Progenitor cell of endocrine pancreas (in vitro differentiated cells): ENCODE measurements around the gene SGSM1. TPM values are rescaled to one million over a fixed set of nuclear protein-coding genes. Genes with fewer than 3 reads are reported as not detected.

ENCODE experiments used
- DNase-seq: peaks from one replicate; pipeline ENCODE4 v3.0.0; 2021; ENCODE audit warnings: low spot score; ENCODE audit not compliant: unreplicated experiment
- H3K27ac Mint-ChIP-seq: 2 replicates; pipeline ENCODE4 v1.8.0; 2021; ENCODE audit warnings: mild to moderate bottlenecking, moderate library complexity, mixed read lengths
- H3K27me3 Mint-ChIP-seq: 2 replicates; pipeline ENCODE4 v1.8.0; 2021; ENCODE audit warnings: mixed read lengths
- H3K36me3 Mint-ChIP-seq: 2 replicates; pipeline ENCODE4 v1.8.0; 2022; ENCODE audit warnings: mixed read lengths; ENCODE audit not compliant: insufficient read depth
- H3K4me1 Mint-ChIP-seq: 2 replicates; pipeline ENCODE4 v1.8.0; 2021; ENCODE audit warnings: low read depth, mixed read lengths
- H3K4me3 Mint-ChIP-seq: 2 replicates; pipeline ENCODE4 v1.8.0; 2021; ENCODE audit warnings: low read depth, mild to moderate bottlenecking, moderate library complexity, mixed read lengths
- H3K9me3 Mint-ChIP-seq: 2 replicates; pipeline ENCODE4 v1.8.0; 2021; ENCODE audit warnings: low read depth, mixed read lengths
- total RNA-seq: library from RNA; stranded (reverse); gene quantifications from 2 replicates; pipeline ENCODE4 v1.2.1, GENCODE V29; 2021
- TF ChIP-seq, protein P1 (sequence below): fragments of 200-600 bp; sonication (generic); IDR thresholded peaks from one replicate; pipeline ENCODE4 v1.5.0; 2021; ENCODE audit warnings: antibody characterized with exemption, mild to moderate bottlenecking; ENCODE audit not compliant: unreplicated experiment

SGSM1 gene
- total RNA-seq, 1 donor from 2014 or later: 3.9 TPM

- Mint-ChIP-seq H3K4me1 (peaks cover 8% of the 10 kb centered on the region), H3K36me3 (peaks cover 5% of the 10 kb centered on the region), H3K4me3 (no peak overlapping the region), H3K9me3 (peaks cover 7% of the 10 kb centered on the region), H3K27ac (no peak overlapping the region), H3K27me3 (peaks cover 16% of the 10 kb centered on the region)
- TF ChIP-seq, protein P1, sequence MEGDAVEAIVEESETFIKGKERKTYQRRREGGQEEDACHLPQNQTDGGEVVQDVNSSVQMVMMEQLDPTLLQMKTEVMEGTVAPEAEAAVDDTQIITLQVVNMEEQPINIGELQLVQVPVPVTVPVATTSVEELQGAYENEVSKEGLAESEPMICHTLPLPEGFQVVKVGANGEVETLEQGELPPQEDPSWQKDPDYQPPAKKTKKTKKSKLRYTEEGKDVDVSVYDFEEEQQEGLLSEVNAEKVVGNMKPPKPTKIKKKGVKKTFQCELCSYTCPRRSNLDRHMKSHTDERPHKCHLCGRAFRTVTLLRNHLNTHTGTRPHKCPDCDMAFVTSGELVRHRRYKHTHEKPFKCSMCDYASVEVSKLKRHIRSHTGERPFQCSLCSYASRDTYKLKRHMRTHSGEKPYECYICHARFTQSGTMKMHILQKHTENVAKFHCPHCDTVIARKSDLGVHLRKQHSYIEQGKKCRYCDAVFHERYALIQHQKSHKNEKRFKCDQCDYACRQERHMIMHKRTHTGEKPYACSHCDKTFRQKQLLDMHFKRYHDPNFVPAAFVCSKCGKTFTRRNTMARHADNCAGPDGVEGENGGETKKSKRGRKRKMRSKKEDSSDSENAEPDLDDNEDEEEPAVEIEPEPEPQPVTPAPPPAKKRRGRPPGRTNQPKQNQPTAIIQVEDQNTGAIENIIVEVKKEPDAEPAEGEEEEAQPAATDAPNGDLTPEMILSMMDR: no peak
- no peak for DNase-seq
These were observed 8.1 kb downstream of the SGSM1 start for GRCh38 chr22:24813861-24814770.

DNA sequence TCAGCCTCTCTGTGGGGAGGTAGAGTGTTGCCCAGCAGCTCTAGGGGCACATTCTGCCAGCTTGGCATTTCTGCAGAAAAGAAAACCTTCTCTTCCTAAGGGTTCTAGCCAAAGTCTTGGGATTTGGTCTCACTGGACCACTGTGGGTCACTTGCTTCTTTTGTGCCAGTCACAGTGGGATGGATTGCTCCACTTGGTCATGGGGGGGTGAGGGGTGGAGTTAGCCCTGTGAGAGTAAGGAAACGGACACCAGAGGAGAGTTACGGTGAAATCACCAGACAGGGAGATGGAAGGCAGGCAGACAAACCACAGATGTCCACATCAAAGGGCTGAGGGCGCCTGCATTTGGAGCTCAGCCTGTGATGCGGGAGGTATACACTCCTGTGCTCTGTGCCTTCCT lies 10.8 kb downstream of the SGSM1 start:
- Mint-ChIP-seq H3K36me3 (peaks cover 5% of the 10 kb centered on the region), H3K27me3 (peaks cover 10% of the 10 kb centered on the region), H3K4me3 (no peak overlapping the region), H3K4me1 (peaks cover 7% of the 10 kb centered on the region), H3K27ac (no peak overlapping the region), H3K9me3 (peaks cover 7% of the 10 kb centered on the region)
- TF ChIP-seq, protein P1: no peak
- DNase-seq: no peak

GRCh38 chr22:24819487-24819886 lies 13.5 kb downstream of the SGSM1 start:
- H3K36me3 Mint-ChIP-seq: peaks cover 5% of the 10 kb centered on the region
- H3K27me3 Mint-ChIP-seq: peaks cover 18% of the 10 kb centered on the region
- peaks cover 7% of the 10 kb centered on the region for H3K4me1 Mint-ChIP-seq
- TF ChIP-seq, protein P1: no peak
- DNase-seq: no peak
- no peak overlapping the region for H3K27ac Mint-ChIP-seq
- H3K4me3 Mint-ChIP-seq: no peak overlapping the region
- H3K9me3 Mint-ChIP-seq: peaks cover 7% of the 10 kb centered on the region

DNA sequence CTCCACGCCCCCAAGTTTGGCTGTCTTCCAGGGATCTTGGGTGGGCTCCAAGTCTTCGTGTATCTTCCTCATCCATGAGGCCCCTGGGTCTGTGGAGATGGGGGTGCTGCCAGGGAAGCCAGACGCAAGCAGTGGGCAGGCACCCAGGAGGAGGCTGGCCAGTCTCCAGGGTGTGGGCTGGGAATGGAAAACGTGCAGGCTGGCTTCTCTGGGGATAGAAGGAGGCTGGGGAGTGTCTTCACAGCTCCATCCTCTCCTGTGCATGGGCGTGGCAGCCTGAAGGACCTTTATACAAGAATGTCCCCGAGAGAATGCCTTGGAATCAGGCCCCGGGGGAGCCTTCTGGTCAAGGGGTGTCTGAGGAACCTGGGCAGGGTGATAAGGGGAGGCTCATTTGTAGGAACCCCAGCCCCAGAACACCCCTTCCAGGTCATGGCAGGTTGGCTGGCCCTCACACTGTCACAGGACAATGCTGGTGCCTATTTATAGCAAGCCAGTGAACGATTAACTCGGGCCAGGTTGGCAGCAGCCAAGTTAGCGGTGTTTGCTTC lies 14.0 kb downstream of the SGSM1 start:
- Mint-ChIP-seq H3K4me3 (no peak overlapping the region), H3K27me3 (peaks cover 23% of the 10 kb centered on the region), H3K4me1 (peaks cover 7% of the 10 kb centered on the region), H3K9me3 (peaks cover 6% of the 10 kb centered on the region), H3K36me3 (peaks cover 4% of the 10 kb centered on the region), H3K27ac (no peak overlapping the region)
- TF ChIP-seq, protein P1: no peak
- no peak for DNase-seq

- H3K36me3 Mint-ChIP-seq: no peaks in the 10 kb centered on the region
- peaks cover 16% of the 10 kb centered on the region for H3K4me1 Mint-ChIP-seq
- no peak overlapping the region for H3K27ac Mint-ChIP-seq
- TF ChIP-seq, protein P1: no peak
- no peak overlapping the region for H3K4me3 Mint-ChIP-seq
- peaks cover 26% of the 10 kb centered on the region for H3K27me3 Mint-ChIP-seq
- no peaks in the 10 kb centered on the region for H3K9me3 Mint-ChIP-seq
- DNase-seq: no peak
These were observed 16.5 kb downstream of the SGSM1 start for GRCh38 chr22:24822471-24822870.
